HAP-1 (cell line): ENCODE data around the gene VEPH1.
"Not testable (repeated sequence)": the region's sequence is repeated elsewhere in the genome, so short reads cannot be mapped to it uniquely, and the experiment has no call there.

Experiments used
- DNase-seq, 2 experiments: peaks; one replicate each; pipeline ENCODE4 v3.0.0-alpha.2; 2016 to 2020; ENCODE audit warnings: low spot score in 2 of 2
- H3K27me3 ChIP-seq: fragments of 250-450 bp; sonication (Bioruptor Pico); 2 replicates; pipeline ENCODE4 v1.5.1; 2020; ENCODE audit warnings: low read depth, mild to moderate bottlenecking, moderate library complexity
- H3K36me3 ChIP-seq: fragments of 250-450 bp; sonication (Bioruptor Pico); replicated peaks from 2 replicates; pipeline ENCODE4 v1.5.1; 2020; ENCODE audit warnings: mild to moderate bottlenecking
- H3K4me1 ChIP-seq: fragments of 250-450 bp; sonication (Bioruptor Pico); 2 replicates; pipeline ENCODE4 v1.5.1; 2020; ENCODE audit warnings: mild to moderate bottlenecking
- H3K4me3 ChIP-seq: fragments of 250-450 bp; sonication (Bioruptor Pico); 2 replicates; pipeline ENCODE4 v1.5.1; 2020; ENCODE audit warnings: mild to moderate bottlenecking, moderate library complexity
- H3K9me3 ChIP-seq: fragments of 250-450 bp; sonication (Bioruptor Pico); 2 replicates; pipeline ENCODE4 v1.5.1; 2020; ENCODE audit warnings: mild to moderate bottlenecking, moderate library complexity
- in situ Hi-C: fragments of 300-500 bp; cut with MboI; formaldehyde crosslinking; loops from 3 replicates; pipeline ENCODE4 v1.14.3; 2020; ENCODE audit warnings: low sequenced_read_pairs, inconsistent platforms, mixed read lengths

Gene VEPH1

DNA sequence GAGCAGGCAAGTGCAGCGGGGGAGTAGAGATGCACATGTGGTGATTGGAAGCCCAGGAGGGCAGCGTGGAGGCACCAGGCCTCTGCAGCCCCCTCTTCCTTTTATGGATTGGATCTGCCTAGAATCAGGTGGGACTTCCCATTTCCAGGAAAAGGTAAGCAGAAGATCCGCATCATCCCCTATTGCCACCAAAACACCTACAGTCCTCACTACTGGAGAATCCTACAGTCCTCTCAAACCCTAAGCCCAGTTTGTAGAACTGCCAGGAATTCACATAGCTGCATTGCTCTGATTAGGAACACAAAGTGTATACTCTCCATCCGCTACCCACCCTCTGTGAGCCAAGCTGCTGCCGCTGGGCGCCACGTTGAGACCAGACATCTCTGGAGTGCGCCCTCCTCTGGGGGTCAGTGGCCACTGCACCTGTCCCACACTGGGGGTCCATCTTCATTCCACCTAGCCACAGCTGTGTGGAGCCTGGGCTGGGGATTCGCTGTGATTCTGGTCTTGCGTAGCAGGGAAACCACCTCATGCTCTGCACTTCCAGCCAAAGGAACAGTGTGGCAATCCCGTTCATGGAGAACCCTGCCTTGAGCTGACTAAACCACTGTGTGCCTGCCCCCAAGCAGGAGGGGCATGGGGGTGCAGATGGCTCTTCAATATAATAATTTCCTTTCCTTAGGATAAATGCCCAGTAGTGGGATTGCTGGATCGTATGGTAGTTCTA, 155.5 kb downstream of the VEPH1 start:
- Histone ChIP-seq H3K27me3 (peaks cover 3% of the 10 kb centered on the region; the same call in 1 of the 2 replicates), H3K4me3 (no peak overlapping the region), H3K4me1 (no peaks in the 10 kb centered on the region), H3K36me3 (no peaks in the 10 kb centered on the region), H3K9me3 (no peaks in the 10 kb centered on the region)
- peak in 1 of 2 experiments; percentile 37 for DNase-seq
- in situ Hi-C loops = no loop called here

GRCh38 chr3:157336252-157337009, 166.8 kb downstream of the VEPH1 start:
- DNase-seq = no peak
- no peak overlapping the region for H3K4me3 ChIP-seq
- in situ Hi-C loops = no loop called here

DNA sequence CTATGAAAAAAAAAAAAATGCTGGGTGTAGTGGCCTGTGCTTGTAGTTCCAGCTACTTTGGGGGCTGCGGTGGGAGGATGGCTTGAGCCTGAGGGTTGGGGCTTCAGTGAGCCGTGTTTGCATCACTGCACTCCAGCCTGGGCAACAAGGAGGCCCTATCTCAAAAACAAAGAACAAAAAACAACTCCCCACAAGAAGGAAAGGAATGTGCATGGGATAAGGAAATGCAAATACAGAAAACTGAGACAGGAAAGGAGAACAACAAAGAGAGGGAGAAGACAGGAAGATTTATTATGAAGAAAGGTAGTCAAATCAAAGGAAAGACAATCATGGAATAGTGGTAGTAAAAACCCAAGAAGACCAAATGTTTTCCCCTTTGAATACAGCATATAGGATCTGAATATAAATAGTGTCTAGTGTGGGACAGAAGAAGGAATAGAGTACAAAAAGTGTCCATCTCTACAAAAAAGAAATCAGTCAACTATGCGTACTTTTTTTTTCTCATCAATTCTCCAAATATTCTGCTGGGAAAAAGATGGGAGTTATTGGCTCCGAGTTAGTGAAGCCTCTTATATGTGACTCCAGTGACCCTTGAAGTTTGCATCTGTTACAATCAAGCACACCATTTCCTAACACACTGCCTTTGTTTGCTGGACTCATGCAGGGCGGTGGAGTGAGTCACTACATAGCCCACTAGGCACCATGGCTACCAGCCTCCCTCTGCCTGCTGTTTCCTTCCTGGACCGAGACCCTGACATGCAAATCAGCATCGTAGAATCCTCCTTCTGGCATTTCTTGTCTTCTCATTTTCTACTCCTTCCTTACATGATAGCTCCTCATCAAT, 167.8 kb downstream of the VEPH1 start:
- no peaks in the 10 kb centered on the region for H3K36me3 ChIP-seq
- no peaks in the 10 kb centered on the region for H3K4me1 ChIP-seq
- H3K27me3 ChIP-seq = no peaks in the 10 kb centered on the region
- DNase-seq = no peak
- H3K4me3 ChIP-seq = no peak overlapping the region
- no peaks in the 10 kb centered on the region for H3K9me3 ChIP-seq
- in situ Hi-C loops = no loop called here

More at GRCh38 chr3:157336252-157337009, 166.8 kb downstream of the VEPH1 start:
- H3K9me3 ChIP-seq = no peaks in the 10 kb centered on the region
- no peaks in the 10 kb centered on the region for H3K36me3 ChIP-seq
- no peaks in the 10 kb centered on the region for H3K27me3 ChIP-seq
- no peaks in the 10 kb centered on the region for H3K4me1 ChIP-seq

DNA sequence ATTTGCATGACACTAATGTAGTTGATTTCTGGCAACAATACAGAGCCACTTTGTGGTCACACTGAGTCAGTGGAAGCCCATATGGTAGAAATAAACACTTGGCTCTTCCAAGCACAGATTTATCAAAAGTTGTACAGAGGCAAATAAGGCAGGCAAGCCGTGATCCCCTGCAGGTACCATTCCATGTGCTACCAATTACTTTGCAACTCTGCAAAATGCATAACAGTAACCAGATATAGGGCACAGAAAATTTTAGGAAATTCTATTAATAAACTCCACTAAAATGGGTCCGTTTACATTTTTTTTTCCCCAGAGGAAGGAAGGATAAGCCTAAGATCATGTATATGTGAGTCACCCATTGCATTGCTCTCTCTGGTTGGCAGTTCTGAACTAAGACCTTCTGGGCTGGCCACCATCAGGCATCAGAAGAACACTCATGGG, 169.6 kb downstream of the VEPH1 start:
- Histone ChIP-seq H3K4me1 (no peaks in the 10 kb centered on the region), H3K36me3 (no peaks in the 10 kb centered on the region), H3K27me3 (no peaks in the 10 kb centered on the region; the same call in 1 of the 2 replicates), H3K4me3 (no peak overlapping the region), H3K9me3 (no peaks in the 10 kb centered on the region)
- in situ Hi-C loops = no loop called here
- DNase-seq = no peak

GRCh38 chr3:157330206-157330605, 173.0 kb downstream of the VEPH1 start:
- no peak for DNase-seq
- H3K27me3 ChIP-seq = no peaks in the 10 kb centered on the region; the same call in 1 of the 2 replicates
- H3K4me3 ChIP-seq = no peak overlapping the region
- no peaks in the 10 kb centered on the region for H3K4me1 ChIP-seq
- in situ Hi-C loops = no loop called here
- no peaks in the 10 kb centered on the region for H3K36me3 ChIP-seq
- no peaks in the 10 kb centered on the region for H3K9me3 ChIP-seq

DNA sequence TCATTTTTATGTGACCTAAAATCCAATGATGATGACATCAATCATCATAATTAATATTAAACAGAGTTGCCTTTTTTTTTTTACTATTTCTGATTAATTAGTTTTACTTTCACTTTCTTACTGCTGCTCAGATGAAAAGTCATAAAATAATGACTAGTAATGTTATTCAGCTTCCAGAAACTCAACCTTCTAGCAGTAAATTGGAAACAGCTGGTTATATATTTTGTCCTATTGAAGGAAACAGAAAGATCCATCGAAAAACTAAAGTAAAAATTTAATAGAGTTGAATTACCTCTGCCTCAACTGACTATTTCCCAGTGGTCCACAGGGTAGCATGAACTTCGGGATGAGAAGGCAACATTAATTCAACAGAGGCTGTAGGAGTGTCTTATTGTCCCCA, 173.7 kb downstream of the VEPH1 start:
- no peak for DNase-seq
- Histone ChIP-seq H3K4me1 (no peaks in the 10 kb centered on the region), H3K27me3 (no peaks in the 10 kb centered on the region; the same call in 1 of the 2 replicates), H3K4me3 (no peak overlapping the region), H3K9me3 (no peaks in the 10 kb centered on the region), H3K36me3 (no peaks in the 10 kb centered on the region)
- in situ Hi-C loops = no loop called here

DNA sequence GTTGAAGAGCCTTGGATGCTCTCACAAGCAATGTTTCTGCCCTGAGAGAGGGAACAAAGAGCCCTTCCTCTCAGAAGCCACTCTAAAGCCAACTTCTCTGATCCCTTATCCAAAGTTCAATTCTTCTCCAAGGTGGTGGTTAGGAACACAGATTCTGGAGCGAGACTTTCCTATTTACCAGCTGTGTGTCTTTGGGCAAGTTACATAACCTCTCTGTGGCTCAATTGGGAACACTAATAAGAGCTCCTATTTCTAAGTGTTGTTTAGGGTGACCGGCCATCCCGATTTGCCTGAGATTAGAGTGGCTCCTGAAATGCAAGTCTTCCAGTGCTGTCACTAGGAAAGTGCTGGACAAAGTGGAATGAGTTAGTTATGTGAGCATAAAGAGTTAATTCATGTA, 175.4 kb downstream of the VEPH1 start:
- Histone ChIP-seq H3K27me3 (no peaks in the 10 kb centered on the region; the same call in 1 of the 2 replicates), H3K36me3 (no peaks in the 10 kb centered on the region), H3K4me1 (no peaks in the 10 kb centered on the region), H3K4me3 (no peak overlapping the region), H3K9me3 (no peaks in the 10 kb centered on the region)
- in situ Hi-C loops = no loop called here
- no peak for DNase-seq

DNA sequence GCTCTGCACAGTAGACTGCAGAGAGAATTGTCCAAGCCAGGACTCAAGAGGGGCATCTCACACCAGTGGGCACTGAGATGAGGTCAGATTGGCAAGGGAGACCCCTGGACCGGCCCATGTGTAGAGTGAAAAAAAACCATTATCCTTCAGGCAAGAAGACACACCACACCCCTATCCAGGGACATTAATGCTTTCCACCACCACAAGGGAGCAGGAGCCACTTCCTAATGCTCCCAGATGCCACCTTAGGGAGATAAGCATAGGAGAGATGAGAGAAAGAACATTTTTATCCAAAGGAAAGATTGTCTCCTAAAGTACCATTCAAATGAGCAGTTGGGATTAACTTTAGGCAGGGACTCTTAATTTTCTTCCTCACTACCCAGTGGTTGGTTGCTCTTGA, 176.2 kb downstream of the VEPH1 start:
- H3K27me3 ChIP-seq = no peaks in the 10 kb centered on the region; the same call in 1 of the 2 replicates
- no peaks in the 10 kb centered on the region for H3K4me1 ChIP-seq
- DNase-seq = no peak
- no peak overlapping the region for H3K4me3 ChIP-seq
- no peaks in the 10 kb centered on the region for H3K9me3 ChIP-seq
- in situ Hi-C loops = no loop called here
- H3K36me3 ChIP-seq = no peaks in the 10 kb centered on the region

GRCh38 chr3:157324869-157325268, 178.3 kb downstream of the VEPH1 start:
- H3K27me3 ChIP-seq, in situ Hi-C loops, DNase-seq, H3K9me3 ChIP-seq, H3K4me1 ChIP-seq, H3K4me3 ChIP-seq, H3K36me3 ChIP-seq: not testable (repeated sequence)

DNA sequence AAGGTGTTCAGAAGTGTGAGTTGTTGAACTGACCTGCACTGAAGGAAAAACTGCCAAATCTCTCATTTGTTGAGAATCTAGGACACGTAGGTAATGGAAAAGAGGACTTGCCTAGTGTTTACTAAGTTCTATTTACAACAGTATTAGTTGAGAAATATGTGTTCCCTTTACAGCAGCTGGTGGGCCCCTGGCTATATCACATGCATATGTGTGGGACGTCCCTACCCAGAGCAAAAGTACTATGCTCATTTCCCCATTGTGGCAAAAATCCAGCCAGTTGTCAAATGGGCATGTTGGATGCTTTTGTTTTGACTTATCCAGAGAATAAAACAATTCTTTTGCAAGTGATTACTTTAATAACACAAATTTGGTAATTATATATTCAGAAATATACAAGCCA, 179.9 kb downstream of the VEPH1 start:
- H3K36me3 ChIP-seq = no peaks in the 10 kb centered on the region
- H3K27me3 ChIP-seq = no peaks in the 10 kb centered on the region
- in situ Hi-C loops = no loop called here

DNA sequence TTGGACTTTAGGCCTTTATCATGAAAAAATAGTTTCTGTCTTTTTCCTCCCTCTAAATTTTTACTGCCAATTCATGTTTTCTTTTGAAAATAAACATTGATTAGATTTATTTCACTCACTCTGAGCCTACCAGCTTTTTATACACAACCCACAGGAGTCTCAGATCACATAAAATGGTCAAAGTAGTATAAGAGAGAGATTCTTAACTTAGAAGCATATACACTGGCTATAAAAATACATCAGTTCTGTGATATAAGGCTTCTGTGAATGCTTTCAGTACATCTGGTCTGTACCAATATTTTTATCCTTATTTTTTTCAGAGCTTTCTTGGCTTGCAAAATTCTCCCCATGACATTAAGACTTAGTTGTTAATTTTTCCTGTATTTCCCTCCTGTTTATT, 183.5 kb downstream of the VEPH1 start:
- DNase-seq = no peak
- H3K9me3 ChIP-seq = no peaks in the 10 kb centered on the region
- H3K36me3 ChIP-seq = no peaks in the 10 kb centered on the region
- H3K4me1 ChIP-seq = no peaks in the 10 kb centered on the region
- no peak overlapping the region for H3K4me3 ChIP-seq
- peaks cover 16% of the 10 kb centered on the region for H3K27me3 ChIP-seq
- in situ Hi-C loops = no loop called here

More for the DNA sequence above, 179.9 kb downstream of the VEPH1 start:
- DNase-seq = no peak
- Histone ChIP-seq H3K4me3 (no peak overlapping the region), H3K9me3 (no peaks in the 10 kb centered on the region), H3K4me1 (no peaks in the 10 kb centered on the region)

DNA sequence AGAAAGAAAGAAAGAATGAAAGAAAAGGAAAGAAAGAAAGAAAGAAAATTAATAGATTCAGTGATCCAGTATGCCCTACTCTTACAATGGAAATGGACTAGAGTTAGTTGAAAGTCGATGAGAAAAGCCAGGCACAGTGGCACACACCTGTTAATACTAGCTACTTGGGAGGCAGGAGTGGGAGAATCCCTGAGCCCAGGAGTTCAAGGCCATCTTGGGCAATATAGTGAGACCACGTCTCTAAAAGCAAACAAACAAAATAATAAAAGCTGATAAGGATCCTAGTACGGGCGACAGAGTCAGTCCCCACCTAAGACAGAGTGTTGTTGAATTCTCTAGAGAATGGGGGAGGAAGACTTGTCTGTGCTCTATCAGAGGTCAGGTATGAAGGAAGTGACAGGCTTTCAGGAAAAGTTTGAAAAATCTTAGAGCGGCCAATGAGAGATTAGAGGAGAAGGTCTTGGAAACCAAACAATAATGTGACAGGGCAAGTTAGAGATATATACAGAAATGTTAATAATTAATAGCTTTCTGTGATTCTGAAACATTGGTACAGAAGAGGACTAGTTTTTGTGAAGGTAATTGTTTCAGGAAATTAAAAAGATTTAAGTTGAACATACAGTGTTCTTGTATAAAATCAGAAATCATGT, 184.5 kb downstream of the VEPH1 start:
- no peaks in the 10 kb centered on the region for H3K4me1 ChIP-seq
- no peaks in the 10 kb centered on the region for H3K9me3 ChIP-seq
- H3K27me3 ChIP-seq = peaks cover 16% of the 10 kb centered on the region
- no peak overlapping the region for H3K4me3 ChIP-seq
- H3K36me3 ChIP-seq = no peaks in the 10 kb centered on the region
- DNase-seq = no peak
- in situ Hi-C loops = no loop called here

DNA sequence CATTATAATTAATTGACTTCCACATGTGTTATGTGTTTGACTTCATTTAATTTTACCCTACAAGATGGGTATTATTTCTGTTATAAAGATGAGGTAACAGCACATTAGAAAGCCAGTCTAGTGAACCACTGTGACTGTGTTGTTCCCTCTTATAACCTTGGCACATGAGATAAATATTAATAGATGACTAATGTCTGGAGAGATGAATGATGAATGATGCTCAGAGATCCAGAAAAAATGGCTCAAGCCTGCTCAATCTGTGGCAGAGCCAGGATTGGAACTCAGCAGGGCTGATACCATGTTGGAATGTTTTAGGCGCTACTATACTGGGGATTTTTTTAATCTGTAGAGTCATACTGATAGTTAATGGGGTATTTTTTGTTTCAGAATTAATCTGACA, 185.3 kb downstream of the VEPH1 start:
- no peaks in the 10 kb centered on the region for H3K9me3 ChIP-seq
- peaks cover 16% of the 10 kb centered on the region for H3K27me3 ChIP-seq
- no peaks in the 10 kb centered on the region for H3K4me1 ChIP-seq
- no peak overlapping the region for H3K4me3 ChIP-seq
- no peaks in the 10 kb centered on the region for H3K36me3 ChIP-seq
- no peak for DNase-seq
- in situ Hi-C loops = no loop called here
